PC-9 (cell line): ENCODE results near the gene CDK6.

ENCODE experiments used
- CTCF ChIP-seq: fragments of 200-600 bp; sonication (generic); conservative IDR thresholded peaks from 2 replicates; pipeline ENCODE4 v1.6.1; 2017; ENCODE audit warnings: mixed run types, antibody characterized with exemption, mild to moderate bottlenecking, moderate library complexity
- EZH2 ChIP-seq: fragments of 200-600 bp; sonication (generic); IDR thresholded peaks from 2 replicates; pipeline ENCODE4 v1.8.0; 2017; ENCODE audit warnings: antibody characterized with exemption, low read depth

DNA sequence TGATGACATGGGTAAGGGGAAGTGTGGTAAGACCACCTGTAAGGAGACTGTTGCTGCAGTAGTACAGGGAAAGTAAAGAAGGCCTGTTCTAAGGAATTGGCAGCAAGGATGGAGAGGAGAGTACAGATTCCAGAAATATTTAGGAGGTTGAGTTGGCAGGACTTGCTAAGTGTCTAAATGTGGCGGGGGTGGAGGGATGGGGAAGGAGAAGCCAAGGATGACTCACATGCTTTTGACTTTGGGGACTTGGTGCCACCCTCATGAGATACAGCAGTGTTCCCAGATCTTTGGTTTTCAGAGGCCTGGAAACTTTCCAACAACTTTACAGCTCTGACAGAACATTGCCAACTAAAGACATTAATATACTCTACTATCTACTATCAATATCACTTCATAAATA, 45.4 kb downstream of the CDK6 start:
- TF ChIP-seq CTCF: no peak
- TF ChIP-seq EZH2: no peak
